IMR-90 (cell line): ENCODE results near the gene SOX21. TPM values are rescaled to one million over a fixed set of nuclear protein-coding genes. Genes with fewer than 3 reads are reported as not detected.

Experiments used
- ATAC-seq: fragments of 200-7000 bp; cut with Tn5 transposase; 2 replicates; pipeline ENCODE4 v1.9.1; 2020; ENCODE audit warnings: low read depth, mild to moderate bottlenecking, moderate library complexity
- BruUV-seq: library from RNA; stranded (reverse); fragments of 400-500 nt; replicated peaks from 2 replicates; lab custom pipeline; 2021; lab: Mats Ljungman, UMichigan
- CTCF ChIA-PET: fragments of 300-600 bp; formaldehyde crosslinking; extraction: SDS; loops from one replicate; lab custom pipeline; 2021; ENCODE audit warnings: antibody characterized with exemption; lab: Yijun Ruan, JAX
- POLR2A ChIA-PET: fragments of 300-600 bp; sonication (Branson Sonifier 250); formaldehyde crosslinking; loops from one replicate; lab custom pipeline; 2022; ENCODE audit warnings: antibody characterized with exemption; ENCODE audit not compliant: unreplicated experiment; lab: Charles Lee
- DNase-seq: peaks from one replicate; pipeline ENCODE4 v3.0.0; 2013
- H2AFZ ChIP-seq: replicated peaks from 2 replicates; pipeline ENCODE3; 2013; ENCODE audit warnings: low read length, mild to moderate bottlenecking; ENCODE audit not compliant: poor library complexity
- H2AK5ac ChIP-seq: 2 replicates; pipeline ENCODE4 v1.6.1; 2013; ENCODE audit warnings: low read depth, low read length, inconsistent platforms
- H2AK9ac ChIP-seq: replicated peaks from 2 replicates; pipeline ENCODE3; 2013; ENCODE audit warnings: mild to moderate bottlenecking, low read depth, low read length, moderate library complexity; ENCODE audit not compliant: poor library complexity
- H2BK120ac ChIP-seq: 2 replicates; pipeline ENCODE4 v1.6.1; 2013; ENCODE audit warnings: low read depth, low read length, inconsistent platforms
- H2BK15ac ChIP-seq: 3 replicates; pipeline ENCODE4 v1.6.1; 2013; ENCODE audit warnings: low read depth, low read length, inconsistent platforms
- H2BK20ac ChIP-seq: 2 replicates; pipeline ENCODE4 v1.6.1; 2013; ENCODE audit warnings: low read depth, mild to moderate bottlenecking, inconsistent platforms, low read length, moderate library complexity
- H2BK5ac ChIP-seq: 2 replicates; pipeline ENCODE4 v1.6.1; 2013; ENCODE audit warnings: mild to moderate bottlenecking, low read depth, low read length, inconsistent platforms; ENCODE audit not compliant: poor library complexity, severe bottlenecking
- H3K14ac ChIP-seq: replicated peaks from 2 replicates; pipeline ENCODE4 v1.6.1; 2013; ENCODE audit warnings: low read depth, low read length, inconsistent platforms
- H3K18ac ChIP-seq: 2 replicates; pipeline ENCODE4 v1.6.1; 2013; ENCODE audit warnings: low read depth, low read length, control low read depth
- H3K23ac ChIP-seq: 2 replicates; pipeline ENCODE4 v1.6.1; 2013; ENCODE audit warnings: low read depth, low read length, inconsistent platforms
- H3K27ac ChIP-seq: 2 replicates; pipeline ENCODE4 v1.5.1; 2013; ENCODE audit warnings: mild to moderate bottlenecking, control low read depth, low read length; ENCODE audit not compliant: insufficient read depth
- H3K27me3 ChIP-seq: 2 replicates; pipeline ENCODE4 v1.6.1; 2013; ENCODE audit warnings: low read length; ENCODE audit not compliant: control insufficient read depth, insufficient read depth
- H3K36me3 ChIP-seq: 2 replicates; pipeline ENCODE4 v1.6.1; 2013; ENCODE audit warnings: low read length, mixed read lengths; ENCODE audit not compliant: control insufficient read depth, insufficient read depth
- H3K4ac ChIP-seq: 2 replicates; pipeline ENCODE4 v1.6.1; 2013; ENCODE audit warnings: low read depth, low read length, inconsistent platforms
- H3K4me1 ChIP-seq: 2 replicates; pipeline ENCODE4 v1.6.1; 2013; ENCODE audit warnings: low read length, mixed read lengths; ENCODE audit not compliant: control insufficient read depth, insufficient read depth
- H3K4me2 ChIP-seq: 2 replicates; pipeline ENCODE4 v1.6.1; 2013; ENCODE audit warnings: low read depth, mild to moderate bottlenecking, control low read depth, low read length, moderate library complexity
- H3K4me3 ChIP-seq: 2 replicates; pipeline ENCODE4 v1.5.1; 2013; ENCODE audit warnings: low read depth, mild to moderate bottlenecking, control low read depth, low read length, moderate library complexity; ENCODE audit not compliant: insufficient read depth
- H3K56ac ChIP-seq: 2 replicates; pipeline ENCODE4 v1.6.1; 2013; ENCODE audit warnings: low read length, inconsistent platforms; ENCODE audit not compliant: insufficient read depth; ENCODE audit errors: extremely low read depth
- H3K79me1 ChIP-seq, 2 experiments: 2 replicates each; pipeline ENCODE4 v1.6.1; 2013; ENCODE audit warnings: low read length in 2 of 2, inconsistent platforms in 1 of 2, low read depth in 1 of 2
- H3K9ac ChIP-seq: 2 replicates; pipeline ENCODE4 v1.6.1; 2013; ENCODE audit warnings: low read depth, low read length, control low read depth
- H3K9me1 ChIP-seq: 2 replicates; pipeline ENCODE4 v1.6.1; 2013; ENCODE audit warnings: low read length, inconsistent platforms; ENCODE audit not compliant: insufficient read depth
- H3K9me3 ChIP-seq: 2 replicates; pipeline ENCODE4 v1.6.1; 2013; ENCODE audit warnings: low read length; ENCODE audit not compliant: control insufficient read depth, insufficient read depth
- H4K20me1 ChIP-seq: 2 replicates; pipeline ENCODE4 v1.6.1; 2013; ENCODE audit warnings: low read length, inconsistent platforms; ENCODE audit not compliant: insufficient read depth
- H4K5ac ChIP-seq: 2 replicates; pipeline ENCODE4 v1.6.1; 2013; ENCODE audit warnings: mild to moderate bottlenecking, low read depth, low read length, control low read depth
- H4K8ac ChIP-seq, 2 experiments: 2 replicates each; pipeline ENCODE4 v1.6.1; 2013; ENCODE audit warnings: low read depth in 2 of 2, low read length in 2 of 2, control low read depth in 1 of 2, inconsistent platforms in 1 of 2
- H4K91ac ChIP-seq: 2 replicates; pipeline ENCODE4 v1.6.1; 2013; ENCODE audit warnings: low read depth, low read length, inconsistent platforms; ENCODE audit not compliant: insufficient read depth
- BHLHE40 ChIP-seq: fragments of 150-350 bp; IDR thresholded peaks from 2 replicates; pipeline ENCODE4 v1.6.1; 2016; ENCODE audit warnings: mild to moderate bottlenecking, low read depth, low read length
- CEBPB ChIP-seq: IDR thresholded peaks from 2 replicates; pipeline ENCODE4 v1.6.1; 2012; ENCODE audit warnings: low read depth, low read length, improper control_type of control experiment
- CHD1 ChIP-seq: IDR thresholded peaks from 2 replicates; pipeline ENCODE4 v1.6.1; 2012; ENCODE audit warnings: low read depth, low read length, improper control_type of control experiment
- ELK1 ChIP-seq: fragments of 150-350 bp; IDR thresholded peaks from 2 replicates; pipeline ENCODE4 v1.6.1; 2016; ENCODE audit warnings: low read depth, mild to moderate bottlenecking, low read length, moderate library complexity, borderline replicate concordance
- FOS ChIP-seq: fragments of 150-350 bp; IDR thresholded peaks from 2 replicates; pipeline ENCODE4 v1.6.1; 2016; ENCODE audit warnings: low read depth, low read length
- MAFK ChIP-seq: IDR thresholded peaks from 2 replicates; pipeline ENCODE4 v1.6.1; 2012; ENCODE audit warnings: low read depth, low read length, improper control_type of control experiment
- MAZ ChIP-seq: IDR thresholded peaks from 2 replicates; pipeline ENCODE4 v1.6.1; 2012; ENCODE audit warnings: low read depth, mild to moderate bottlenecking, low read length, improper control_type of control experiment, moderate library complexity, borderline replicate concordance
- MXI1 ChIP-seq: IDR thresholded peaks from 2 replicates; pipeline ENCODE4 v1.6.1; 2012; ENCODE audit warnings: low read depth, mild to moderate bottlenecking, low read length, moderate library complexity, borderline replicate concordance
- NFE2L2 ChIP-seq: fragments of 150-350 bp; IDR thresholded peaks from 2 replicates; pipeline ENCODE4 v1.6.1; 2016; ENCODE audit warnings: low read depth, mild to moderate bottlenecking, low read length
- POLR2A ChIP-seq: IDR thresholded peaks from 2 replicates; pipeline ENCODE4 v1.6.1; 2012; ENCODE audit warnings: mild to moderate bottlenecking, low read depth, low read length
- RAD21 ChIP-seq: IDR thresholded peaks from 2 replicates; pipeline ENCODE4 v1.6.1; 2012; ENCODE audit warnings: low read length, improper control_type of control experiment
- RCOR1 ChIP-seq: IDR thresholded peaks from 2 replicates; pipeline ENCODE4 v1.6.1; 2012; ENCODE audit warnings: mild to moderate bottlenecking, low read length, improper control_type of control experiment; ENCODE audit not compliant: insufficient replicate concordance
- RFX5 ChIP-seq: IDR thresholded peaks from 2 replicates; pipeline ENCODE4 v1.8.0; 2012; ENCODE audit warnings: low read depth, mild to moderate bottlenecking, low read length, moderate library complexity
- SMC3 ChIP-seq: fragments of 150-350 bp; IDR thresholded peaks from 2 replicates; pipeline ENCODE4 v1.6.1; 2016; ENCODE audit warnings: low read depth, mild to moderate bottlenecking, antibody characterized with exemption, low read length, moderate library complexity
- WGBS, 2 experiments: methylation state at CpG; one replicate each; pipeline versions ENCODE4 v1.1.5 to v1.1.7; 2013; ENCODE audit warnings: missing lambda C conversion rate in 2 of 2; ENCODE audit not compliant: insufficient read length in 1 of 2; ENCODE audit errors: extremely low coverage in 2 of 2; 5-methylcytosine and 5-hydroxymethylcytosine counted together
- dilution Hi-C: fragments of 300-500 bp; cut with HindIII; formaldehyde crosslinking; loops from one replicate; pipeline ENCODE4 v1.14.3; 2018; ENCODE audit warnings: low sequenced_read_pairs; ENCODE audit not compliant: unreplicated experiment
- in situ Hi-C: fragments of 300-500 bp; cut with MboI; formaldehyde crosslinking; loops from 3 replicates; pipeline ENCODE4 v1.14.3; 2019; ENCODE audit warnings: low sequenced_read_pairs, inconsistent platforms, mixed read lengths
- intact Hi-C: fragments of 100-400 bp; cut with micrococcal nuclease; formaldehyde crosslinking; loops from 2 replicates; pipeline ENCODE4 v1.10.0; 2022
- polyA plus RNA-seq, 3 experiments: library from polyadenylated mRNA; depleted of rRNA; stranded (reverse); fragments of >200 nt; gene quantifications; 2 replicates each; pipeline ENCODE4 v1.2.3, GENCODE V29; 2012; ENCODE audit warnings: low replicate concordance in 1 of 3
- total RNA-seq: library from RNA; depleted of rRNA; stranded (reverse); fragments of >200 nt; gene quantifications from 2 replicates; pipeline ENCODE4 v1.2.3, GENCODE V29; 2012
- TF ChIP-seq, protein P1 (sequence below): conservative IDR thresholded peaks from 2 replicates; pipeline ENCODE4 v1.5.1; 2012; ENCODE audit warnings: mild to moderate bottlenecking, low read depth, low read length, improper control_type of control experiment
- TF ChIP-seq, protein P2 (sequence below): fragments of 150-350 bp; IDR thresholded peaks from 2 replicates; pipeline ENCODE4 v1.6.1; 2017; ENCODE audit warnings: mild to moderate bottlenecking, antibody characterized with exemption, low read length, low read depth

The SOX21 gene
- total and polyA plus RNA-seq, 2 of the 4 experiments (the other 2 are of a cell fraction) = not detected

GRCh38 chr13:94673851-94674250 lies 38.5 kb downstream of the SOX21 start:
- Histone ChIP-seq H2BK120ac (no peak overlapping the region), H3K9ac (no peak overlapping the region), H3K9me3 (no peaks in the 10 kb centered on the region), H3K27ac (no peak overlapping the region), H3K18ac (no peak overlapping the region), H4K20me1 (no peaks in the 10 kb centered on the region), H3K4ac (no peak overlapping the region), H3K4me1 (no peaks in the 10 kb centered on the region), H2BK20ac (no peak overlapping the region), H4K91ac (no peak overlapping the region), H3K14ac (no peak overlapping the region), H2BK15ac (no peak overlapping the region), H2AK5ac (no peak overlapping the region), H2AK9ac (no peak overlapping the region), H3K4me3 (no peak overlapping the region), H3K9me1 (no peaks in the 10 kb centered on the region), H3K23ac (no peak overlapping the region), H3K36me3 (no peaks in the 10 kb centered on the region), H2BK5ac (no peak overlapping the region), H3K4me2 (no peak overlapping the region), H2AFZ (no peak overlapping the region), H3K79me1 (no peaks in the 10 kb centered on the region), H3K27me3 (peaks cover 18% of the 10 kb centered on the region), H4K8ac (no peak overlapping the region), H3K56ac (no peak overlapping the region), H4K5ac (no peak overlapping the region)
- in situ Hi-C loops (loop anchor here (25.0 kb wide), 1 partner anchor 738 kb away; no protein-coding TSS in a partner anchor), intact Hi-C loops (no loop called here), dilution Hi-C loops (no loop called here)
- ATAC-seq (no peak), DNase-seq (no peak)
- ChIA-PET POLR2A (no interaction called here), CTCF (interaction anchor here (1.2 to 1.9 kb wide), 2 partner anchors 11 to 15 kb away, joined by 4 to 7 read pairs; no protein-coding TSS in a partner anchor)
- BruUV-seq = no TSS peak
- WGBS, 2 experiments = 0% methylated on average over 2 of the region's 5 CpGs; no CpG with 5 or more reads in 1 of the 2 experiments
- TF ChIP-seq, protein P1, sequence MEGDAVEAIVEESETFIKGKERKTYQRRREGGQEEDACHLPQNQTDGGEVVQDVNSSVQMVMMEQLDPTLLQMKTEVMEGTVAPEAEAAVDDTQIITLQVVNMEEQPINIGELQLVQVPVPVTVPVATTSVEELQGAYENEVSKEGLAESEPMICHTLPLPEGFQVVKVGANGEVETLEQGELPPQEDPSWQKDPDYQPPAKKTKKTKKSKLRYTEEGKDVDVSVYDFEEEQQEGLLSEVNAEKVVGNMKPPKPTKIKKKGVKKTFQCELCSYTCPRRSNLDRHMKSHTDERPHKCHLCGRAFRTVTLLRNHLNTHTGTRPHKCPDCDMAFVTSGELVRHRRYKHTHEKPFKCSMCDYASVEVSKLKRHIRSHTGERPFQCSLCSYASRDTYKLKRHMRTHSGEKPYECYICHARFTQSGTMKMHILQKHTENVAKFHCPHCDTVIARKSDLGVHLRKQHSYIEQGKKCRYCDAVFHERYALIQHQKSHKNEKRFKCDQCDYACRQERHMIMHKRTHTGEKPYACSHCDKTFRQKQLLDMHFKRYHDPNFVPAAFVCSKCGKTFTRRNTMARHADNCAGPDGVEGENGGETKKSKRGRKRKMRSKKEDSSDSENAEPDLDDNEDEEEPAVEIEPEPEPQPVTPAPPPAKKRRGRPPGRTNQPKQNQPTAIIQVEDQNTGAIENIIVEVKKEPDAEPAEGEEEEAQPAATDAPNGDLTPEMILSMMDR = no peak
- TF ChIP-seq NFE2L2 (no peak), RCOR1 (no peak), CHD1 (no peak), FOS (no peak), POLR2A (no peak), RAD21 (no peak), RFX5 (no peak), MAFK (no peak), MAZ (no peak), BHLHE40 (no peak), ELK1 (no peak), MXI1 (no peak), SMC3 (no peak), CEBPB (no peak)
- TF ChIP-seq, protein P2, sequence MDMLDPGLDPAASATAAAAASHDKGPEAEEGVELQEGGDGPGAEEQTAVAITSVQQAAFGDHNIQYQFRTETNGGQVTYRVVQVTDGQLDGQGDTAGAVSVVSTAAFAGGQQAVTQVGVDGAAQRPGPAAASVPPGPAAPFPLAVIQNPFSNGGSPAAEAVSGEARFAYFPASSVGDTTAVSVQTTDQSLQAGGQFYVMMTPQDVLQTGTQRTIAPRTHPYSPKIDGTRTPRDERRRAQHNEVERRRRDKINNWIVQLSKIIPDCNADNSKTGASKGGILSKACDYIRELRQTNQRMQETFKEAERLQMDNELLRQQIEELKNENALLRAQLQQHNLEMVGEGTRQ = no peak
